Activated CD4-positive, CD25-positive, alpha-beta regulatory T cell (primary cell): ENCODE measurements around the gene TOP3B.

ENCODE experiments used
- DNase-seq, 4 experiments: peaks; one replicate each; lab custom pipeline; 2025; lab: John Stamatoyannopoulos, UW

The TOP3B gene

GRCh38 chr22:21963286-21963685 lies 19.3 kb downstream of the TOP3B start:
- no peak for DNase-seq

DNA sequence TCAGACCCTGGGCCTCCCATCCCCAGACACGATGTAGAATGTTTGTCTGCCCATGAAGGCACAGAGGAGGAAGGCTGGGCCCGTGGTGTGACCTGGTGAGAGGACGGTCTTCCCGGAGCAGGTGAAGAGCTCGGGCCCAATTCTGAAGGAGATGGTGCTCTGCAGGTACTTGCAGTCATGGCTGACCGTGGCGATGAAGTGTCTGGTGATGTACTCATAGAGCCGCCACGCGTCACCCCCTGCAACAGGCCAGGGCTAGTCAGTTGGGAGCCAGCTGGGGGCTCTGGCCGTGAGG lies 20.0 kb downstream of the TOP3B start:
- no peak for DNase-seq

DNA sequence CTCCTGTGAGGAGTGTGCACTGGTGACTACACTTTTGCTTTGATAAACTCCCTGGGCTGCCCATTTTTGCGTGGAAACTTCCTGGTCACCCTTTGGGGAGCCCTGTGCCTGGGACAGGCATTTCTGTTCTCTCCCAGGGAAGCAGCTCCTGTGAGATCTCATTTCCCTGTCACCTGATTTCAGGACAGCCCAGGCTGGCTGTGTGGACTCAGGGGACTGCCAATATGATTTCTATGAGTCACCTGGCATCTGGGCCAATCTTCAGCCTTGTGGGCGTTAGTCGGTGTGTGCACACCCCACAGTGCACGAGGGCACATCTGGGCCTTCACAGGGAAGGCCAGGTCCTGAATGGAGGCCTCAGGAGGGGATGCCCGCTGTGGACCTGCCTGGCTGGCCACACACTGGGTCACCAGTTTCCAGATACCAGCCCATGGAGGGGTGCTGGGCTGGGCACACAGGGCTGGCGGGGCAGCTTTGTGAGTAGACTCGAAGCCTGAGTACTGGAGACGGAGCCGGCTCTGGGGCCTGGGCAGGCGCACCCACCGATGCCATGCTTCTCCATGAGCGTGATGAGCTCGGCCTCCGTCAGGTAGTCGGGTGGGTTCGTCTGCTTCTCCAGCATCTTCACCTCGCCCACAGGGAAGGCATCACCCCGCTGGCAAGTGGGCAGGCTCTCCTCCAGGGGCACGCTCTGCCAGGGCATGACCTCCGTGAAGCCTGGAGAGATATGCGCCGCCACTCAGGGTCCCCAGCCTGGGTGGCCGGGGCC lies 20.5 kb downstream of the TOP3B start:
- no peak for DNase-seq

DNA sequence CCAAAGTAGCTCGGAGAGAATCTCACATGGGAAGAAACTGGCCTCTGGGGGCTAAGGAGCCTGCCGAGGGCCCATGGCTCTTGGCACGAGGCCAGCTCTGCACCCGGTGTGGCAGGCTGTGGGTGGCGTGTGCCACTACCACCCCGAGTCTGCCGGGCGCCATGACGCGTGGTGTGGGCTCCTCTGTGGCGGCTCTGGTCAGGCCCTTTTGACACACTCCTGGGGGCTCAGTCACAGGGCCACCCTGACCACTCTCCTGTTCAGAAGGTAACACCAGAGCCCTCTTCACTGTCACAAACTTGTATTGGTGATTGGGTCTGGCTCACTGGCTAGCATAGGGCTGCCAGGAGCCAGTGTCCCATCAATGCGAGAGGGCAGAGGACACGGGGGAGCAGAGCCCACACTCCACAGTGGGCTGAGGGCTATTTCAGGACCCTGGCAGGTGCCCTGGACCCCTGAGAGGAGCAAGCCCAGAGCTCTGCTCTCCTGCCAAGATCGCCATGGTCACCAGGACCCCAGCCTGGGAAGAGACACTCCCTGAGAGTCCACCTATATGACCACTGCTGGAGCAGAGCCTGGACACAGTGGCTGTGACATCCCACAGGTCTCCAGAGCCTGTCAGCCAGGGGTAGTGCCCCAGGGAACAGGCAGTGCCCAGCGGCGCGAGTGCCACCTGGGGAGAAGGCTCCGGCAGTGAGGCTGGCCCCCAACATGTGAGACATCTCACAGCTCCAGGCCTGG lies 21.3 kb downstream of the TOP3B start:
- no peak for DNase-seq

GRCh38 chr22:21960200-21961126 lies 22.1 kb downstream of the TOP3B start:
- no peak for DNase-seq

DNA sequence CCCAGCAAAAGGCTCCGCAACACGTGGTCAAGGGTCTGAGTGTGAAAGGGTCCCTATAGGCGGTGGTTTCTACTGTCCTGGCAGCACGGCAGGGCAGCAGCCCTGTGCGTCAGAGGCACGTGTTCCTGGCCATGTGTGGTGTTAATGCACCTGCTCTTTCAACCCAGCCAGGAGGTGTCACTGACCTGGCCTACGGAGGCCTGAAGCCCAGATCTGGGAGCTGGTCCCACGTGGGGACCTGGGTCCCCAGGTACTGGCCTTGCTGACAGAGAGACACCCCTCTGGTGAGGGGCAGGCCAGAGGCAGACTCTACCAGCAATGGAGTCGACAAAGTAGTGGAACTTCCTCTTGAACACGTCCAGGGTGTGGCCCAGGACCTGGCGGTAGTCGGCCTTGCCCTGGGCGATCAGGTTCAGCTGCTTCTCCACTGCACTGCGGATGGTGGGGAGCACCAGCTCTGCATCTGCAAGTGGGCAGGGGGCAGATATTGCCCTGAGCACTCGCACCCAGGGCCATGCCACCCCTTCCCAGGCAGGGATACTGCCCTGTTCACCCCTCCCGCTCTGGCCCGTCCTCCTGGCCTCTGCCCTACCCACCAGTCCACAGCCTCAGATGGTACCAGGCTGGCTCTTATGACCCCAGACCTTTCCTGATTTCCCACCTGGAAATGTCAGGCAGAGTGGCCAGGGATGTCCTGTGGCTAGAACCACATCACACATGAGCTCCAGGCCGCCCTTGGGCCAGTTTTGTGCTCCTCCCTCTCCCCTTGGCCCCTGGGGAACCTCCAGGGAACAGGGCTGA lies 23.1 kb downstream of the TOP3B start:
- no peak for DNase-seq

DNA sequence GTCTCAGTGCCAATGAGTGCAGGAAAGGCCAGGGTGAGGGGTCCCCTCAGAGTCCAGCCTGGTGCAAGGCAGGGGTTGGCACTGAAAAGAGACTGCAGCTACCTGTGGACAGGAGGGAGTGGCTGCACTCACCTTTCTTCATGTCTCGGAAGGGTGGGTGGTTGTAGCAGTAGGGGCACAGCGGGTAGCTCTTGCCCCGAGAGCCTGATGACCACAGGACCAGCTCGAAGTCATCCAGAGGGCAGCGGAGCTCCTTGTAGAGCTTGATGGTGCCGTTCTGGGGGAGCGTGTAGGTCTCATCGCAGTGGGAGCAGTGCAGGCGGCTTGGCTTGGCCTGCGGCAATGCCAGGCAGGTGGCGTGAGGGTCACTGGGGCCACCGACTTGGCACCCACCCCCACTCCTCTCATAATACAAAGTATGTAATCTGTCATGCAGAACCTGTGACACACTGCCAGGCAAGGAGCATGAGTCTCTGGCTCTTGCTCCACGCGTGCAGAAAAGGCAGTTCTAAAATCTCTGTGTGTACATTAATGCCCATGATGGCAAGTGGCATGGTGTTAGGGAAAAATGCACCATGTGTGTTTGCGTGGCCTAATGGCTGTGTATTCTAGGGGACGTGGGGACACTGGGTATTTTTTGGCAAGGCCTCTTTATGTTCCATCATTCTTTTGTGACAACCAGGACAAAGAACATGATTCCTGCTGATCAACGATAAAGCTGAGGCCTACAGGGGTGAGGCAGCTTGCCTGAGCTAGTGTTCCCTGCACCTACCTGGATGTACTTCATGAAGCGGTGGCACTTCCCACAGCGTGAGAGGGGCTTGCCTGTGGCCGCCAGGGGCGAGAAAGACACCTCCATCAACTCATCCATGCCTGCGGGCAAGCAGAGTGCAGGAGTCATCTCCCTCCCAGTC lies 24.0 kb downstream of the TOP3B start:
- DNase-seq: no peak

- DNase-seq: peak; percentile 82 to 90 (median 89)
Measured at GRCh38 chr22:21952586-21953571, 29.7 kb downstream of the TOP3B start, which contains the start of gene PPM1F. TSS of gene PPM1F (minus strand) at chr22:21952848. CDS start at chr22:21946048, 6,800 bp downstream.

- DNase-seq: no peak
Measured at GRCh38 chr22:21951931-21952465, 30.6 kb downstream of the TOP3B start.

- no peak for DNase-seq
Measured at GRCh38 chr22:21951062-21951461, 31.5 kb downstream of the TOP3B start.

GRCh38 chr22:21949948-21950347 lies 32.6 kb downstream of the TOP3B start:
- DNase-seq: no peak

DNA sequence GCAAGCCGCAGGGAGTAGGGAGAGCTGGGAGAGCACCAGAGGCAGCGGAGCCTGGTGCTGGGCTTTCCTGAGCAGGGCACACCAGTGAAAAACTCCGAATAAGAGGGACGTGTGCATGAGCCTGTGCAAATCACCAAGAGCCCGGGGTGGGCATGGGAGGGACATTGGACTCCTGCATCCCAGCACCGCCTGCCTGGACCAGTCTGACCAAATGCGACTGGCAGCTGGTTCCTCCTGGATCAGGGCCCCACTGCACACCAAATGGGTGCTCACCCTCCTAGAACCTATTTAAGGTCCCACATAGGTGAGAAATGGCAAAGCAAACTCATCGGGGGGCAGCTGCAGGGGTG lies 33.0 kb downstream of the TOP3B start:
- DNase-seq: no peak

DNA sequence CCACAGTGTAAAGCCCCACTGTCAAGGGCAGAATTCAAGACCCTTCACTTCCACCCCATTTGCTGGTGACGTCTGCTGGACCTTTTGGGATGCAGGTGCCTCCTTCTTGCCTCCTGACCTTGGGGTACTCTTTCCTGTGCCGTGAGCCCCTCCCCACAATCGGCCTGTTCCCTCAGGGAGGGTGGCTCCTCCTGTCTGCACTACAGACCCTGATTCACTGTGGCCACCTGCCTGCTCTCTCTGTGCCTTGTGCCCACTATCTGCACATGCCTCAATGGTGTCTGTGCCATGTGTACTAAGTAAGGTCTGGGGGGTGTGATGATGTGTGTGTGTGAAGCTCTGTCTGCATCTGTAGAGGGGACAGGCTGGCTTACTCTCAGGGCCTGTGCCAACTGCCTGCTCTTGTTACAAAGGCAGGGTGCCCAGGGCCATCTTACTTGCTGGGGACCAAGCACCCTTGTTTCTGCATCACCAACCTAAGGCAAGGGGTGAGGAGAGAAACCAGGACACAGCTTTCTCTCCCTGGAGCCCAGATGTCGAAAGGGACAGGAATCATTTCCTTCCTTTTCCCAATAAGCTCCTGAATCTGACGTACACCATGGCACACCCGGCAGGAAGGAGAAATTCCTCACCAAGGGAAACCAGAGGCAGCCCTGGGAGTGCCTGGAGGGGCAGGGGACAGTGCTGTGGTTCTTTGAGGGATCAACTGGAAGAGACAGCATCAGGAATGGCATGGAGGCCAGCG lies 33.6 kb downstream of the TOP3B start:
- no peak for DNase-seq

DNA sequence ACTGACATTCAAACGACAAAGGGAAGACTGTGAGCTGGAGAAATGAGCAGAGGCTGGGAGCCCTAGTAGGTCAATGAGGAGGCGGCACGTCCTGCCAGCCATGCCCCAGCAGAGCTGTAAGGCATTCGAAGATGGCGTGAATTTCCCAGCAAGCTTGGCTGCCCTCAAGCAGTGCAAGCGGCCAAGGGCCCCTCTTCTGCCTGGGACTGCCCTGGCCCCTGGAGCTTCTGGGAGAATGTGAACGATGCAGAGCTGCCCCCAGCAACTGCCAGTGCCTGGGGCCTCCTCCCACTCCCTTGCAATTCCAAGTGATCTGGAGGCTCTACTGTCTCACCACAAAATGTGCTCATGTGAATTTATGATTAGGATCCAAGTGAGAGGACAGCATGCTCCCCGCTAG lies 34.2 kb downstream of the TOP3B start:
- DNase-seq: no peak

DNA sequence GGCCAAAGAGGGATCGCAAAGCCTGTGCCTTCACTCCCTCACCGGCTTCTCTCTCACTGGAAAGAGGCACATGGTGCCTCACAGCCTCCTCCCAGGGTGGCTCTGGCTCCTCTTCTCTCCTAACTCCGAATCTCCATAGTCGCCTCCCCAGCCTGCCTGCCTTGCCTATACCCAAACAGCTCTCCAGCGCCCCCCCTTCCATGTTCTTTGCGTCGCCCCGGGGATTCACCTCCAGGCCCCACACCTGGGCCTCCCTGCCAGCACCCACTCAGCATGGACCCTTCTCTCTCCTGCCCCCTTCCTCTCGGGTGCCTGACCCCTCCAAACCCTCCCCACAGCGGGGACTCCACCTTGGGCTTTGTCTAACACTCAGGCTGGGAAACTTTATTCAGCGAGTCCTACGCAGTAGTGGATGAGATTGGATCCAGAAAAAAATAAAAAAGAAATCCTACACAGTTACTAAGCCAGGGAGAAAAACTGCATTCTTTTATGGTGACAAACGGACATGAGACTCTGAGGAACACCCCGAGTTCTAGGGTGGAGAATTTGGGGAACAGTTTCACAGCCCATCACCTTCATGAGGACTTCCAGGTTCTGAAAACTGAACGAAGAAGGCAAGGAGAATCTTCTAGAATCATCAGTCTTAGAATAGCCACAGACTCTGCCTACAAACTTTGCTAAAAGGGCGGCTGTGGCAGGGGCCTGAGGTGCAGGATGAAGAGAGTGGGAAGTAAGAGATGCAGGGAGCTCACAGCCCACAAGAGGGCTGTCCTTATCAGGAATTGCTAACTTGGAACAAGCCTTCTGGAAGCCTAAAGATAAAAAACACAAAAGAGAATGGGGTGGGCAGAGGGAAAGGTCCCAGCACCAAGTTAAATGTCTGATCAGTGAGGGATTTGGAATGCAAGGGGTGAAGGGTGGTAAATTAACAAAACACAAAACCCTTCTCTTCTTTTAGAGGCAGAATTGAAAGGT lies 35.3 kb downstream of the TOP3B start:
- DNase-seq: no peak

GRCh38 chr22:21946262-21946925 lies 36.2 kb downstream of the TOP3B start:
- DNase-seq: no peak
